IMR-90 (cell line): ENCODE results near the gene SH3TC1. TPM values are rescaled to one million over a fixed set of nuclear protein-coding genes. Genes with fewer than 3 reads are reported as not detected.

Experiments used
- ATAC-seq: fragments of 200-7000 bp; cut with Tn5 transposase; 2 replicates; pipeline ENCODE4 v1.9.1; 2020; ENCODE audit warnings: low read depth, mild to moderate bottlenecking, moderate library complexity
- BruUV-seq: library from RNA; stranded (reverse); fragments of 400-500 nt; replicated peaks from 2 replicates; lab custom pipeline; 2021; lab: Mats Ljungman, UMichigan
- CTCF ChIA-PET: fragments of 300-600 bp; formaldehyde crosslinking; extraction: SDS; loops from one replicate; lab custom pipeline; 2021; ENCODE audit warnings: antibody characterized with exemption; lab: Yijun Ruan, JAX
- POLR2A ChIA-PET: fragments of 300-600 bp; sonication (Branson Sonifier 250); formaldehyde crosslinking; loops from one replicate; lab custom pipeline; 2022; ENCODE audit warnings: antibody characterized with exemption; ENCODE audit not compliant: unreplicated experiment; lab: Charles Lee
- DNase-seq: peaks from one replicate; pipeline ENCODE4 v3.0.0; 2013
- H2AFZ ChIP-seq: replicated peaks from 2 replicates; pipeline ENCODE3; 2013; ENCODE audit warnings: low read length, mild to moderate bottlenecking; ENCODE audit not compliant: poor library complexity
- H2AK5ac ChIP-seq: 2 replicates; pipeline ENCODE4 v1.6.1; 2013; ENCODE audit warnings: low read depth, low read length, inconsistent platforms
- H2AK9ac ChIP-seq: replicated peaks from 2 replicates; pipeline ENCODE3; 2013; ENCODE audit warnings: mild to moderate bottlenecking, low read depth, low read length, moderate library complexity; ENCODE audit not compliant: poor library complexity
- H2BK120ac ChIP-seq: 2 replicates; pipeline ENCODE4 v1.6.1; 2013; ENCODE audit warnings: low read depth, low read length, inconsistent platforms
- H2BK15ac ChIP-seq: 3 replicates; pipeline ENCODE4 v1.6.1; 2013; ENCODE audit warnings: low read depth, low read length, inconsistent platforms
- H2BK20ac ChIP-seq: 2 replicates; pipeline ENCODE4 v1.6.1; 2013; ENCODE audit warnings: low read depth, mild to moderate bottlenecking, inconsistent platforms, low read length, moderate library complexity
- H2BK5ac ChIP-seq: 2 replicates; pipeline ENCODE4 v1.6.1; 2013; ENCODE audit warnings: mild to moderate bottlenecking, low read depth, low read length, inconsistent platforms; ENCODE audit not compliant: poor library complexity, severe bottlenecking
- H3K14ac ChIP-seq: replicated peaks from 2 replicates; pipeline ENCODE4 v1.6.1; 2013; ENCODE audit warnings: low read depth, low read length, inconsistent platforms
- H3K18ac ChIP-seq: 2 replicates; pipeline ENCODE4 v1.6.1; 2013; ENCODE audit warnings: low read depth, low read length, control low read depth
- H3K23ac ChIP-seq: 2 replicates; pipeline ENCODE4 v1.6.1; 2013; ENCODE audit warnings: low read depth, low read length, inconsistent platforms
- H3K27ac ChIP-seq: 2 replicates; pipeline ENCODE4 v1.5.1; 2013; ENCODE audit warnings: mild to moderate bottlenecking, control low read depth, low read length; ENCODE audit not compliant: insufficient read depth
- H3K27me3 ChIP-seq: 2 replicates; pipeline ENCODE4 v1.6.1; 2013; ENCODE audit warnings: low read length; ENCODE audit not compliant: control insufficient read depth, insufficient read depth
- H3K36me3 ChIP-seq: 2 replicates; pipeline ENCODE4 v1.6.1; 2013; ENCODE audit warnings: low read length, mixed read lengths; ENCODE audit not compliant: control insufficient read depth, insufficient read depth
- H3K4ac ChIP-seq: 2 replicates; pipeline ENCODE4 v1.6.1; 2013; ENCODE audit warnings: low read depth, low read length, inconsistent platforms
- H3K4me1 ChIP-seq: 2 replicates; pipeline ENCODE4 v1.6.1; 2013; ENCODE audit warnings: low read length, mixed read lengths; ENCODE audit not compliant: control insufficient read depth, insufficient read depth
- H3K4me2 ChIP-seq: 2 replicates; pipeline ENCODE4 v1.6.1; 2013; ENCODE audit warnings: low read depth, mild to moderate bottlenecking, control low read depth, low read length, moderate library complexity
- H3K4me3 ChIP-seq: 2 replicates; pipeline ENCODE4 v1.5.1; 2013; ENCODE audit warnings: low read depth, mild to moderate bottlenecking, control low read depth, low read length, moderate library complexity; ENCODE audit not compliant: insufficient read depth
- H3K56ac ChIP-seq: 2 replicates; pipeline ENCODE4 v1.6.1; 2013; ENCODE audit warnings: low read length, inconsistent platforms; ENCODE audit not compliant: insufficient read depth; ENCODE audit errors: extremely low read depth
- H3K79me1 ChIP-seq, 2 experiments: 2 replicates each; pipeline ENCODE4 v1.6.1; 2013; ENCODE audit warnings: low read length in 2 of 2, inconsistent platforms in 1 of 2, low read depth in 1 of 2
- H3K9ac ChIP-seq: 2 replicates; pipeline ENCODE4 v1.6.1; 2013; ENCODE audit warnings: low read depth, low read length, control low read depth
- H3K9me1 ChIP-seq: 2 replicates; pipeline ENCODE4 v1.6.1; 2013; ENCODE audit warnings: low read length, inconsistent platforms; ENCODE audit not compliant: insufficient read depth
- H3K9me3 ChIP-seq: 2 replicates; pipeline ENCODE4 v1.6.1; 2013; ENCODE audit warnings: low read length; ENCODE audit not compliant: control insufficient read depth, insufficient read depth
- H4K20me1 ChIP-seq: 2 replicates; pipeline ENCODE4 v1.6.1; 2013; ENCODE audit warnings: low read length, inconsistent platforms; ENCODE audit not compliant: insufficient read depth
- H4K5ac ChIP-seq: 2 replicates; pipeline ENCODE4 v1.6.1; 2013; ENCODE audit warnings: mild to moderate bottlenecking, low read depth, low read length, control low read depth
- H4K8ac ChIP-seq, 2 experiments: 2 replicates each; pipeline ENCODE4 v1.6.1; 2013; ENCODE audit warnings: low read depth in 2 of 2, low read length in 2 of 2, control low read depth in 1 of 2, inconsistent platforms in 1 of 2
- H4K91ac ChIP-seq: 2 replicates; pipeline ENCODE4 v1.6.1; 2013; ENCODE audit warnings: low read depth, low read length, inconsistent platforms; ENCODE audit not compliant: insufficient read depth
- BHLHE40 ChIP-seq: fragments of 150-350 bp; IDR thresholded peaks from 2 replicates; pipeline ENCODE4 v1.6.1; 2016; ENCODE audit warnings: mild to moderate bottlenecking, low read depth, low read length
- CHD1 ChIP-seq: IDR thresholded peaks from 2 replicates; pipeline ENCODE4 v1.6.1; 2012; ENCODE audit warnings: low read depth, low read length, improper control_type of control experiment
- RAD21 ChIP-seq: IDR thresholded peaks from 2 replicates; pipeline ENCODE4 v1.6.1; 2012; ENCODE audit warnings: low read length, improper control_type of control experiment
- SMC3 ChIP-seq: fragments of 150-350 bp; IDR thresholded peaks from 2 replicates; pipeline ENCODE4 v1.6.1; 2016; ENCODE audit warnings: low read depth, mild to moderate bottlenecking, antibody characterized with exemption, low read length, moderate library complexity
- WGBS, 2 experiments: methylation state at CpG; one replicate each; pipeline versions ENCODE4 v1.1.5 to v1.1.7; 2013; ENCODE audit warnings: missing lambda C conversion rate in 2 of 2; ENCODE audit not compliant: insufficient read length in 1 of 2; ENCODE audit errors: extremely low coverage in 2 of 2; 5-methylcytosine and 5-hydroxymethylcytosine counted together
- dilution Hi-C: fragments of 300-500 bp; cut with HindIII; formaldehyde crosslinking; loops from one replicate; pipeline ENCODE4 v1.14.3; 2018; ENCODE audit warnings: low sequenced_read_pairs; ENCODE audit not compliant: unreplicated experiment
- in situ Hi-C: fragments of 300-500 bp; cut with MboI; formaldehyde crosslinking; loops from 3 replicates; pipeline ENCODE4 v1.14.3; 2019; ENCODE audit warnings: low sequenced_read_pairs, inconsistent platforms, mixed read lengths
- intact Hi-C: fragments of 100-400 bp; cut with micrococcal nuclease; formaldehyde crosslinking; loops from 2 replicates; pipeline ENCODE4 v1.10.0; 2022
- polyA plus RNA-seq, 3 experiments: library from polyadenylated mRNA; depleted of rRNA; stranded (reverse); fragments of >200 nt; gene quantifications; 2 replicates each; pipeline ENCODE4 v1.2.3, GENCODE V29; 2012; ENCODE audit warnings: low replicate concordance in 1 of 3
- total RNA-seq: library from RNA; depleted of rRNA; stranded (reverse); fragments of >200 nt; gene quantifications from 2 replicates; pipeline ENCODE4 v1.2.3, GENCODE V29; 2012
- TF ChIP-seq, protein P1 (sequence below): conservative IDR thresholded peaks from 2 replicates; pipeline ENCODE4 v1.5.1; 2012; ENCODE audit warnings: mild to moderate bottlenecking, low read depth, low read length, improper control_type of control experiment

SH3TC1 gene
- total and polyA plus RNA-seq, 2 of the 4 experiments (the other 2 are of a cell fraction): 1.6 to 2.2 TPM

DNA sequence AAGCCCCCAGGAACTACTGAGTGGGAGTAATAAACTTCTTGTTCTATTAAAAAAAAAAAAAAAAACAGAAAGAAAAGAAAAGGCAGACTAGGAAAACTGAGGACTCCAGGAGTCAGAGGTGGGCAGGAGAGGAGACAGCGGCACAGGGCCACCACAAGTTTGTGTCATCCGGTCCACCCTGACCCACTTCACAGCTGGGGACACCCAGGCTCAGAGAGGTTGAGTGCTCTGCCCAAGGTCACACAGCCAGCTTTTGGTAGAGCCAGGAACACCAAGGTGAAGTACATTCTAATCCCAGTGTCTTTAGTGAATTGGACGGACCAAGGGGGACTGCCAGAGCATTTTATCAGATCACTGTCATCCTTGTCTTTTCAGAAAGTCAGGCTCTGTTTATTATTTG is 24.1 kb upstream of the SH3TC1 start:
- 40% methylated on average over 2 of the region's 3 CpGs; no CpG with 5 or more reads in 1 of the 2 experiments for WGBS, 2 experiments
- H2BK20ac ChIP-seq: no peak overlapping the region
- BruUV-seq: no TSS peak

More for the DNA sequence above, 24.1 kb upstream of the SH3TC1 start:
- no peak overlapping the region for H2AFZ ChIP-seq
- no peak overlapping the region for H3K18ac ChIP-seq
- no peak overlapping the region for H3K4me3 ChIP-seq
- no peaks in the 10 kb centered on the region for H3K4me1 ChIP-seq
- H3K4me2 ChIP-seq: no peak overlapping the region
- no peak for TF ChIP-seq RAD21
- no peak for TF ChIP-seq CHD1
- TF ChIP-seq BHLHE40: no peak
- TF ChIP-seq SMC3: no peak
- TF ChIP-seq, protein P1, sequence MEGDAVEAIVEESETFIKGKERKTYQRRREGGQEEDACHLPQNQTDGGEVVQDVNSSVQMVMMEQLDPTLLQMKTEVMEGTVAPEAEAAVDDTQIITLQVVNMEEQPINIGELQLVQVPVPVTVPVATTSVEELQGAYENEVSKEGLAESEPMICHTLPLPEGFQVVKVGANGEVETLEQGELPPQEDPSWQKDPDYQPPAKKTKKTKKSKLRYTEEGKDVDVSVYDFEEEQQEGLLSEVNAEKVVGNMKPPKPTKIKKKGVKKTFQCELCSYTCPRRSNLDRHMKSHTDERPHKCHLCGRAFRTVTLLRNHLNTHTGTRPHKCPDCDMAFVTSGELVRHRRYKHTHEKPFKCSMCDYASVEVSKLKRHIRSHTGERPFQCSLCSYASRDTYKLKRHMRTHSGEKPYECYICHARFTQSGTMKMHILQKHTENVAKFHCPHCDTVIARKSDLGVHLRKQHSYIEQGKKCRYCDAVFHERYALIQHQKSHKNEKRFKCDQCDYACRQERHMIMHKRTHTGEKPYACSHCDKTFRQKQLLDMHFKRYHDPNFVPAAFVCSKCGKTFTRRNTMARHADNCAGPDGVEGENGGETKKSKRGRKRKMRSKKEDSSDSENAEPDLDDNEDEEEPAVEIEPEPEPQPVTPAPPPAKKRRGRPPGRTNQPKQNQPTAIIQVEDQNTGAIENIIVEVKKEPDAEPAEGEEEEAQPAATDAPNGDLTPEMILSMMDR: no peak
- no peak overlapping the region for H2BK120ac ChIP-seq
- H3K79me1 ChIP-seq: no peaks in the 10 kb centered on the region
- H3K9me3 ChIP-seq: no peaks in the 10 kb centered on the region
- H3K23ac ChIP-seq: no peak overlapping the region
- peaks cover 6% of the 10 kb centered on the region for H4K20me1 ChIP-seq
- H2AK9ac ChIP-seq: no peak overlapping the region
- in situ Hi-C loops (loop anchor here (5.0 kb wide), 1 partner anchor 227 kb away; no protein-coding TSS in a partner anchor), dilution Hi-C loops (no loop called here), intact Hi-C loops (loop anchor here (5.0 kb wide), 1 partner anchor 42 kb away; no protein-coding TSS in a partner anchor)
- no peak overlapping the region for H2AK5ac ChIP-seq
- H3K9ac ChIP-seq: no peak overlapping the region
- no peak overlapping the region for H3K14ac ChIP-seq
- CTCF ChIA-PET: no interaction called here
- no peak overlapping the region for H4K5ac ChIP-seq
- H3K27ac ChIP-seq: no peak overlapping the region
- H2BK15ac ChIP-seq: no peak overlapping the region
- peaks cover 52% of the 10 kb centered on the region for H3K27me3 ChIP-seq
- no peak overlapping the region for H3K4ac ChIP-seq
- no peak overlapping the region for H4K8ac ChIP-seq
- no peak overlapping the region for H3K56ac ChIP-seq
- H3K9me1 ChIP-seq: no peaks in the 10 kb centered on the region
- ATAC-seq (no peak), DNase-seq (no peak)
- POLR2A ChIA-PET: no interaction called here
- no peaks in the 10 kb centered on the region for H3K36me3 ChIP-seq
- no peak overlapping the region for H4K91ac ChIP-seq
- no peak overlapping the region for H2BK5ac ChIP-seq
